Measurements from ENCODE around the gene USF2. TPM values are rescaled to one million over a fixed set of nuclear protein-coding genes. Genes with fewer than 3 reads are reported as not detected.

Gene USF2
- total RNA-seq, 4 donors from 2014 or later, result 98.9 to 133 (median 126) TPM

DNA sequence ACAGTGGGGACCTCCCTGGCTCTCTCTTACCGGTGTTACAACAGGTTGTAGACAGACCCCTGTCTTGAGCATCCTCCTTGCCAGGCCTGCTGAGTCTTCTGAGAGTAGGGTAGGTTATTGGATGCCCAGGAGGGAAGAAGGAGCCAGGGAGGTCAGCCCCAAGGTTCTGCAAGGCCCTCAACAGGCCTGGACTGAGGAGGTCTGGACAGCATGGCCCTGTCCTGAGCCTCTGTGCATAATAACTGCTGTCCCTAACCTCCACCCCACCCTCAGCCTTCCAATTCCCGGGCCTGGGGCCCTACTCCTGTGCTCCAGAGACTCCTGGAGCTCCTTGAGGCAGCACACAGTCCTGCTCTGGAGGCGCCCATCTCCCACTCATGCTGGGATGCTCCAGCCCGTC, 60.6 kb downstream of the USF2 start:
- Histone ChIP-seq H3K9me3 (no peaks in the 10 kb centered on the region), H3K4me1 (no peaks in the 10 kb centered on the region), H3K27ac (no peak overlapping the region), H3K36me3 (no peaks in the 10 kb centered on the region), H3K4me3 (replicated peaks in 1 of 3) (no peak overlapping the region), H3K27me3 (no peaks in the 10 kb centered on the region)
- TF ChIP-seq, protein P1, sequence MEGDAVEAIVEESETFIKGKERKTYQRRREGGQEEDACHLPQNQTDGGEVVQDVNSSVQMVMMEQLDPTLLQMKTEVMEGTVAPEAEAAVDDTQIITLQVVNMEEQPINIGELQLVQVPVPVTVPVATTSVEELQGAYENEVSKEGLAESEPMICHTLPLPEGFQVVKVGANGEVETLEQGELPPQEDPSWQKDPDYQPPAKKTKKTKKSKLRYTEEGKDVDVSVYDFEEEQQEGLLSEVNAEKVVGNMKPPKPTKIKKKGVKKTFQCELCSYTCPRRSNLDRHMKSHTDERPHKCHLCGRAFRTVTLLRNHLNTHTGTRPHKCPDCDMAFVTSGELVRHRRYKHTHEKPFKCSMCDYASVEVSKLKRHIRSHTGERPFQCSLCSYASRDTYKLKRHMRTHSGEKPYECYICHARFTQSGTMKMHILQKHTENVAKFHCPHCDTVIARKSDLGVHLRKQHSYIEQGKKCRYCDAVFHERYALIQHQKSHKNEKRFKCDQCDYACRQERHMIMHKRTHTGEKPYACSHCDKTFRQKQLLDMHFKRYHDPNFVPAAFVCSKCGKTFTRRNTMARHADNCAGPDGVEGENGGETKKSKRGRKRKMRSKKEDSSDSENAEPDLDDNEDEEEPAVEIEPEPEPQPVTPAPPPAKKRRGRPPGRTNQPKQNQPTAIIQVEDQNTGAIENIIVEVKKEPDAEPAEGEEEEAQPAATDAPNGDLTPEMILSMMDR (IDR thresholded peaks at IDR 0.05), result no peak
- no peak for TF ChIP-seq POLR2A (IDR thresholded peaks at IDR 0.05)
- no peak for DNase-seq
- intact Hi-C loops (cut with DNase I), result no loop called here
- WGBS, 2 donors, result 95 to 96% methylated on average over 4 of the region's 4 CpGs

Other genes with a start within 250 kb of the USF2 start
- 10 to 100 TPM in 2 of 4 donors, 1 to 10 TPM in 2; 5.7 to 19.6 (median 10.1) TPM for gene SCN1B, start 238.5 kb upstream of the USF2 start, total RNA-seq
- gene HPN, start 227.2 kb upstream of the USF2 start, total RNA-seq, result 10 to 100 TPM; 16.3 to 19.3 (median 17.9) TPM
- gene FXYD3, start 153.1 kb upstream of the USF2 start, total RNA-seq, result 1 to 10 TPM in 1 of 4 donors, not detected in 3; 1.1 TPM
- 10 to 100 TPM in 1 of 4 donors, 1 to 10 TPM in 3; 3.2 to 10.9 (median 6.9) TPM for gene LGI4, start 133.9 kb upstream of the USF2 start, total RNA-seq
- gene FXYD1, start 130.1 kb upstream of the USF2 start, total RNA-seq, result 10 to 100 TPM in 2 of 4 donors, 1 to 10 TPM in 2; 1.1 to 26.3 (median 8.8) TPM
- 1 to 10 TPM in 1 of 4 donors, not detected in 3; 1.6 TPM for gene FXYD7, start 125.7 kb upstream of the USF2 start, total RNA-seq
- 10 to 100 TPM in 3 of 4 donors, 1 to 10 TPM in 1; 9.3 to 52.4 (median 19.6) TPM for gene FXYD5, start 114.2 kb upstream of the USF2 start, total RNA-seq
- under 1 TPM in 1 of 4 donors, not detected in 3; 0.67 TPM for gene FAM187B, start 40.2 kb upstream of the USF2 start, total RNA-seq
- gene LSR, start 20.0 kb upstream of the USF2 start, total RNA-seq, result 10 to 100 TPM; 36.5 to 85.3 (median 61.8) TPM
- not detected for gene HAMP, start 13.6 kb downstream of the USF2 start, total RNA-seq
- 10 to 100 TPM in 1 of 4 donors, 1 to 10 TPM in 2, not detected in 1; 1.7 to 19.2 (median 2.7) TPM for gene MAG, start 23.2 kb downstream of the USF2 start, total RNA-seq
- 10 to 100 TPM in 1 of 4 donors, 1 to 10 TPM in 2, under 1 TPM in 1; 0.68 to 18.4 (median 2.0) TPM for gene CD22, start 60.2 kb downstream of the USF2 start, total RNA-seq
- gene FFAR1, start 78.9 kb downstream of the USF2 start, total RNA-seq, result not detected
- under 1 TPM in 1 of 4 donors, not detected in 3; 0.45 TPM for gene FFAR3, start 89.5 kb downstream of the USF2 start, total RNA-seq
- gene GPR42, start 102.1 kb downstream of the USF2 start, total RNA-seq, result under 1 TPM in 1 of 4 donors, not detected in 3; 0.27 TPM
- gene FFAR2, start 179.3 kb downstream of the USF2 start, total RNA-seq, result under 1 TPM in 1 of 4 donors, not detected in 3; 0.27 TPM
- gene KRTDAP, start 221.5 kb downstream of the USF2 start, total RNA-seq, result 1 to 10 TPM in 1 of 4 donors, not detected in 3; 2.7 TPM
- gene DMKN, start 244.7 kb downstream of the USF2 start, total RNA-seq, result 100 to 1,000 TPM; 164 to 348 (median 213) TPM

All from thyroid gland (tissue), 4 donors.